RWPE1 (cell line): Measurements from ENCODE around the gene TAGLN2.

ENCODE experiments used
- CTCF ChIA-PET: fragments of 350-600 bp; sonication (Branson Sonifier 250); formaldehyde crosslinking; extraction: SDS; loops from one replicate; lab custom pipeline; 2021; lab: Yijun Ruan, JAX
- POLR2A ChIA-PET: fragments of 400-600 bp; formaldehyde crosslinking; extraction: SDS; loops from one replicate; lab custom pipeline; 2020; ENCODE audit warnings: antibody characterized with exemption; ENCODE audit not compliant: low non-redundant PET; lab: Yijun Ruan, JAX
- DNase-seq: peaks from one replicate; pipeline ENCODE4 v3.0.0; 2012; ENCODE audit warnings: low spot score
- H3K27ac ChIP-seq: fragments of 450-650 bp; 2 replicates; pipeline ENCODE4 v1.5.1; 2017
- CTCF ChIP-seq: fragments of 450-650 bp; conservative IDR thresholded peaks from 2 replicates; pipeline ENCODE4 v1.5.1; 2017; ENCODE audit warnings: low read depth, mild to moderate bottlenecking

The TAGLN2 gene

GRCh38 chr1:159873530-159874143 lies 51.7 kb downstream of the TAGLN2 start:
- ChIA-PET CTCF (interaction anchor here (0.6 to 1.5 kb wide), 3 partner anchors 15 to 75 kb away, joined by 3 to 5 read pairs (median 3); no protein-coding TSS in a partner anchor), POLR2A (no interaction called here)
- DNase-seq = no peak
- no peak overlapping the region for H3K27ac ChIP-seq
- no peak for TF ChIP-seq CTCF

- no peak for TF ChIP-seq CTCF
- no peak overlapping the region for H3K27ac ChIP-seq
- ChIA-PET POLR2A (no interaction called here), CTCF (interaction anchor here (0.6 to 1.5 kb wide), 5 partner anchors 14 to 133 kb away, joined by 3 to 5 read pairs (median 3); no protein-coding TSS in a partner anchor)
- DNase-seq = no peak
Measured at GRCh38 chr1:159872891-159873290, 52.4 kb downstream of the TAGLN2 start.

- DNase-seq = no peak
- no peak for TF ChIP-seq CTCF
- no peak overlapping the region for H3K27ac ChIP-seq
- CTCF ChIA-PET = interaction anchor here (1.0 kb wide), 1 partner anchor 21 kb away, joined by 3 read pairs; no protein-coding TSS in a partner anchor
- POLR2A ChIA-PET = no interaction called here
Measured at GRCh38 chr1:159870704-159871103, 54.6 kb downstream of the TAGLN2 start.

DNA sequence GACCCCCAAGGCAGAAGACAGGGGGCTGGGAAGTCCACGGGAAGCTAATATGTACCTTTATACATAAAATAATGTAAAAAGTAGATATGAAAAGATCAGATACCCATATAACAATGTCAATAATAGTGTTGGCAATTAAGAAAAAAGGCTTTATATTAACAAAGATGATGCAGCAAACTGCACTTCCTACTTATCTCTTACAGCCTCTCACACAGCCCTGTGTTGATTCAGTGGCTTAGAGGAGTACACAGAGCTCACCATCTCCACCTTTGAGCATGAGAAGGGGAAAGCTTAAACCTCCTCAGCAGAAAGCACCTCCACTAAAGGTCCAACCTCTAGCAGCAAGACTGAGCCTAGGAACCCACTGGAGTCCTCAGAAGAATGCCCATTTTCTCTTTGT lies 55.7 kb downstream of the TAGLN2 start:
- no peak for TF ChIP-seq CTCF
- no peak for DNase-seq
- CTCF ChIA-PET = interaction anchor here (1.0 kb wide), 1 partner anchor 20 kb away, joined by 3 read pairs; no protein-coding TSS in a partner anchor
- peak overlapping the region; percentile 80 for H3K27ac ChIP-seq
- POLR2A ChIA-PET = no interaction called here

- peak; percentile 68 for DNase-seq
- TF ChIP-seq CTCF = no peak
- CTCF ChIA-PET = no interaction called here
- POLR2A ChIA-PET = no interaction called here
- H3K27ac ChIP-seq = peak overlapping the region; percentile 80
Measured at GRCh38 chr1:159869173-159869572, 56.1 kb downstream of the TAGLN2 start.

DNA sequence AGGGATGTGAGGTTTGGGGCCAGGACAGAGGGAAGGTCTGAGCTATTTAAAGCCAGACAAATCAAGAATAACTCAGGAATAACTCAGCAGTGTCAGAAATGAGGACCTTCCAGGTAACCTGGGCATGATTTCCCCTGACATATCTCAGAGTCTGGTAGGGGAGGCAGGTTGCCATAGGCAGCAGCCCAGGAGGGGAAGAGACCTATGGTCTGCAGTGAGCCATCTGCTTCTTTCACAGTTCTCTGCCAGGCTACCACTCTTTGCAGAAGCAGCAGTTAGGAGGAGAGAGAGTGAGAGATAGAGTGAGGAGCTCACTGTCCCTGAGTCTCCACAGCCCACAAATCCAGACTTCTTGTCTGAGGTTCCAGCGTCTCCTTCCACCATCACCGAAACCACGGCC lies 56.5 kb downstream of the TAGLN2 start:
- peak overlapping the region; percentile 80 for H3K27ac ChIP-seq
- TF ChIP-seq CTCF = no peak
- no peak for DNase-seq
- CTCF ChIA-PET = no interaction called here
- POLR2A ChIA-PET = no interaction called here
